ENCODE measurements around the gene NFU1.

The NFU1 gene

GRCh38 chr2:69462780-69463179 lies 25.5 kb upstream of the NFU1 start:
- no peak overlapping the region for H3K4me3 ChIP-seq (ENCODE audit: low read length)
- TF ChIP-seq CTCF (conservative IDR thresholded peaks at IDR 0.05; ENCODE audit: low read length), result no peak
- DNase-seq (ENCODE audit: low read depth), result no peak

GRCh38 chr2:69461404-69461803 lies 24.2 kb upstream of the NFU1 start:
- no peak overlapping the region for H3K4me3 ChIP-seq (ENCODE audit: low read length)
- TF ChIP-seq CTCF (conservative IDR thresholded peaks at IDR 0.05; ENCODE audit: low read length), result no peak
- DNase-seq (ENCODE audit: low read depth), result no peak

- DNase-seq (ENCODE audit: low read depth), result no peak
- TF ChIP-seq CTCF (conservative IDR thresholded peaks at IDR 0.05; ENCODE audit: low read length), result no peak
- no peak overlapping the region for H3K4me3 ChIP-seq (ENCODE audit: low read length)
These were observed 22.7 kb upstream of the NFU1 start for GRCh38 chr2:69459936-69460335.

- TF ChIP-seq CTCF (conservative IDR thresholded peaks at IDR 0.05; ENCODE audit: low read length), result no peak
- no peak for DNase-seq (ENCODE audit: low read depth)
- no peak overlapping the region for H3K4me3 ChIP-seq (ENCODE audit: low read length)
These were observed 19.8 kb upstream of the NFU1 start for GRCh38 chr2:69456950-69457445.

GRCh38 chr2:69456154-69456553 lies 18.9 kb upstream of the NFU1 start:
- no peak for TF ChIP-seq CTCF (conservative IDR thresholded peaks at IDR 0.05; ENCODE audit: low read length)
- DNase-seq (ENCODE audit: low read depth), result no peak
- no peak overlapping the region for H3K4me3 ChIP-seq (ENCODE audit: low read length)

- TF ChIP-seq CTCF (conservative IDR thresholded peaks at IDR 0.05; ENCODE audit: low read length), result no peak
- DNase-seq (ENCODE audit: low read depth), result no peak
- H3K4me3 ChIP-seq (ENCODE audit: low read length), result no peak overlapping the region
These were observed 17.7 kb upstream of the NFU1 start for GRCh38 chr2:69454976-69455375.

GRCh38 chr2:69453475-69454129 lies 16.4 kb upstream of the NFU1 start:
- no peak for TF ChIP-seq CTCF (conservative IDR thresholded peaks at IDR 0.05; ENCODE audit: low read length)
- no peak overlapping the region for H3K4me3 ChIP-seq (ENCODE audit: low read length)
- DNase-seq (ENCODE audit: low read depth), result no peak

Measured in AG10803 (cell line).